ENCODE results near the gene GULP1. TPM values are rescaled to one million over a fixed set of nuclear protein-coding genes. Genes with fewer than 3 reads are reported as not detected.

GULP1 gene
- total and polyA plus RNA-seq, 2 experiments from 2014 or later, result 94.6 to 181 TPM

GRCh38 chr2:188475945-188476344, 184.3 kb downstream of the GULP1 start:
- Histone ChIP-seq H3K4me1 (ENCODE audit: insufficient read depth) (peaks cover 54% of the 10 kb centered on the region), H3K4me3 (no peak overlapping the region), H3K9me2 (ENCODE audit: insufficient read depth) (peaks cover 8% of the 10 kb centered on the region; the same call in 1 of the 2 replicates), H3K79me2 (replicated peaks; ENCODE audit: insufficient read depth) (peaks cover 75% of the 10 kb centered on the region), H4K20me1 (replicated peaks; ENCODE audit: insufficient read depth) (peaks cover 15% of the 10 kb centered on the region; the same call in 1 of the 2 replicates), H2AFZ (no peak overlapping the region), H3F3A (replicated peaks; ENCODE audit: low read depth) (no peaks in the 10 kb centered on the region), H3K4me2 (peak overlapping the region; percentile 59), H3K27me3 (ENCODE audit: insufficient read depth) (no peaks in the 10 kb centered on the region), H3K36me3 (ENCODE audit: insufficient read depth) (no peaks in the 10 kb centered on the region), H3K27ac (ENCODE audit: low read depth) (peak overlapping the region; percentile 22; the same call in 1 of the 2 replicates)
- TF ChIP-seq CTCF (conservative IDR thresholded peaks at IDR 0.05; ENCODE audit: low read depth in 2 of 2), result no peak
- TF ChIP-seq NANOG (IDR thresholded peaks at IDR 0.05; ENCODE audit: borderline replicate concordance), result no peak
- TF ChIP-seq CREB1 (CRISPR knock-in tag; IDR thresholded peaks at IDR 0.05; ENCODE audit: low read depth), result no peak
- TF ChIP-seq REST (IDR thresholded peaks at IDR 0.05; ENCODE audit: unreplicated experiment), result no peak
- TF ChIP-seq ZNF114 (CRISPR knock-in tag; IDR thresholded peaks at IDR 0.05), result no peak
- TF ChIP-seq EZH2 (IDR thresholded peaks at IDR 0.05; ENCODE audit: low read depth, unreplicated experiment), result no peak
- no peak for TF ChIP-seq EZH2phosphoT487 (IDR thresholded peaks at IDR 0.05; ENCODE audit: unreplicated experiment)
- TF ChIP-seq POLR2AphosphoS5 (IDR thresholded peaks at IDR 0.05; ENCODE audit: low read depth), result no peak
- TF ChIP-seq JUNB (IDR thresholded peaks at IDR 0.05; ENCODE audit: unreplicated experiment), result no peak
- TF ChIP-seq ZNF462 (CRISPR knock-in tag; IDR thresholded peaks at IDR 0.05), result no peak
- DNase-seq (ENCODE audit: low spot score) (no peak), ATAC-seq (no peak)
- peaks cover 58% of the 10 kb centered on the region for H3K4me1 Mint-ChIP-seq
- H3K27me3 Mint-ChIP-seq (ENCODE audit: insufficient read depth, low read depth, poor library complexity), result peaks cover 5% of the 10 kb centered on the region
- no peaks in the 10 kb centered on the region for H3K9me3 Mint-ChIP-seq
- H3K36me3 Mint-ChIP-seq (ENCODE audit: low read depth), result peaks cover 8% of the 10 kb centered on the region; the same call in 2 of the 3 replicates
- no peak overlapping the region for H3K4me3 Mint-ChIP-seq
- H3K27ac Mint-ChIP-seq, result peak overlapping the region; percentile 41; the same call in 1 of the 2 replicates

Data from GM23338 (cell line).